Measurements from ENCODE around the gene MSI2. TPM values are rescaled to one million over a fixed set of nuclear protein-coding genes. Genes with fewer than 3 reads are reported as not detected.

MSI2 gene
- polyA plus RNA-seq, 3 donors from 2014 or later: 0.88 to 3.6 (median 2.4) TPM

- Mint-ChIP-seq H3K36me3 (no peaks in the 10 kb centered on the region), H3K27ac (no peak overlapping the region), H3K4me1 (peaks cover 20 to 34% of the 10 kb centered on the region in 2 donors), H3K4me3 (no peak overlapping the region), H3K9me3 (no peaks in the 10 kb centered on the region), H3K27me3 (ENCODE audit: low read depth in 3 of 3) (peaks cover 6 to 9% (median 8%) of the 10 kb centered on the region in 3 donors)
- DNase-seq: no peak
Measured at GRCh38 chr17:57550016-57550415, 293.7 kb downstream of the MSI2 start.

GRCh38 chr17:57550668-57551315 is 294.5 kb downstream of the MSI2 start:
- DNase-seq: no peak
- Mint-ChIP-seq H3K9me3 (no peaks in the 10 kb centered on the region), H3K27me3 (ENCODE audit: low read depth in 3 of 3) (peaks cover 9 to 12% (median 10%) of the 10 kb centered on the region in 3 donors), H3K36me3 (no peaks in the 10 kb centered on the region), H3K4me1 (peaks cover 20 to 34% of the 10 kb centered on the region in 2 donors), H3K4me3 (no peak overlapping the region), H3K27ac (no peak overlapping the region)

GRCh38 chr17:57551321-57552079 is 295.2 kb downstream of the MSI2 start:
- DNase-seq: no peak
- H3K4me1 Mint-ChIP-seq: peaks cover 20 to 34% of the 10 kb centered on the region in 2 donors
- H3K9me3 Mint-ChIP-seq: no peaks in the 10 kb centered on the region
- peaks cover 9 to 14% (median 11%) of the 10 kb centered on the region in 3 donors for H3K27me3 Mint-ChIP-seq (ENCODE audit: low read depth in 3 of 3)
- H3K27ac Mint-ChIP-seq: no peak overlapping the region
- peaks cover 0 to 5% (median 0%) of the 10 kb centered on the region in 3 donors for H3K36me3 Mint-ChIP-seq
- H3K4me3 Mint-ChIP-seq: no peak overlapping the region

- Mint-ChIP-seq H3K27me3 (ENCODE audit: low read depth in 3 of 3) (peaks cover 6 to 15% (median 12%) of the 10 kb centered on the region in 3 donors), H3K27ac (no peak overlapping the region), H3K9me3 (no peaks in the 10 kb centered on the region), H3K4me3 (no peak overlapping the region), H3K36me3 (peaks cover 0 to 8% (median 3%) of the 10 kb centered on the region in 3 donors), H3K4me1 (peaks cover 20 to 32% of the 10 kb centered on the region in 2 donors)
- no peak for DNase-seq
Measured at GRCh38 chr17:57552114-57552624, 295.8 kb downstream of the MSI2 start.

GRCh38 chr17:57553526-57553925 is 297.2 kb downstream of the MSI2 start:
- Mint-ChIP-seq H3K4me1 (peaks cover 18 to 25% of the 10 kb centered on the region in 2 donors), H3K36me3 (peaks cover 0 to 10% (median 8%) of the 10 kb centered on the region in 3 donors), H3K4me3 (peak overlapping the region in 3 of 5 donors; percentile 37 to 62 (median 42)), H3K27ac (peak overlapping the region in 1 of 6 donors; percentile 28), H3K27me3 (ENCODE audit: low read depth in 3 of 3) (peaks cover 4 to 15% (median 12%) of the 10 kb centered on the region in 3 donors), H3K9me3 (no peaks in the 10 kb centered on the region)
- DNase-seq: no peak

GRCh38 chr17:57553991-57554825 is 297.9 kb downstream of the MSI2 start:
- DNase-seq: no peak
- peak overlapping the region in 1 of 6 donors; percentile 15 for H3K27ac Mint-ChIP-seq
- H3K4me3 Mint-ChIP-seq: peak overlapping the region in 1 of 5 donors; percentile 38
- H3K36me3 Mint-ChIP-seq: peaks cover 0 to 12% (median 8%) of the 10 kb centered on the region in 3 donors
- no peaks in the 10 kb centered on the region for H3K9me3 Mint-ChIP-seq
- peaks cover 4 to 15% (median 11%) of the 10 kb centered on the region in 3 donors for H3K27me3 Mint-ChIP-seq (ENCODE audit: low read depth in 3 of 3)
- peaks cover 17 to 28% of the 10 kb centered on the region in 2 donors for H3K4me1 Mint-ChIP-seq

GRCh38 chr17:57554826-57555635 is 298.7 kb downstream of the MSI2 start:
- no peak overlapping the region for H3K27ac Mint-ChIP-seq
- H3K4me1 Mint-ChIP-seq: peaks cover 19 to 35% of the 10 kb centered on the region in 2 donors
- H3K4me3 Mint-ChIP-seq: no peak overlapping the region

GRCh38 chr17:57555636-57556175 is 299.4 kb downstream of the MSI2 start:
- Mint-ChIP-seq H3K4me3 (no peak overlapping the region), H3K36me3 (peaks cover 0 to 12% (median 8%) of the 10 kb centered on the region in 3 donors), H3K4me1 (peaks cover 26 to 42% of the 10 kb centered on the region in 2 donors), H3K27ac (no peak overlapping the region), H3K27me3 (ENCODE audit: low read depth in 3 of 3) (peaks cover 2 to 15% (median 10%) of the 10 kb centered on the region in 3 donors), H3K9me3 (no peaks in the 10 kb centered on the region)
- DNase-seq: no peak

More at GRCh38 chr17:57554826-57555635, 298.7 kb downstream of the MSI2 start:
- DNase-seq: no peak
- no peaks in the 10 kb centered on the region for H3K9me3 Mint-ChIP-seq
- peaks cover 4 to 15% (median 10%) of the 10 kb centered on the region in 3 donors for H3K27me3 Mint-ChIP-seq (ENCODE audit: low read depth in 3 of 3)
- peaks cover 0 to 12% (median 8%) of the 10 kb centered on the region in 3 donors for H3K36me3 Mint-ChIP-seq

GRCh38 chr17:57556320-57556719 is 300.0 kb downstream of the MSI2 start:
- H3K4me3 Mint-ChIP-seq: no peak overlapping the region
- H3K36me3 Mint-ChIP-seq: peaks cover 0 to 12% (median 8%) of the 10 kb centered on the region in 3 donors
- H3K4me1 Mint-ChIP-seq: peaks cover 32 to 48% of the 10 kb centered on the region in 2 donors
- no peak for DNase-seq
- H3K27me3 Mint-ChIP-seq (ENCODE audit: low read depth in 3 of 3): peaks cover 2 to 15% (median 10%) of the 10 kb centered on the region in 3 donors
- H3K9me3 Mint-ChIP-seq: no peaks in the 10 kb centered on the region
- no peak overlapping the region for H3K27ac Mint-ChIP-seq

- no peak for DNase-seq
- no peaks in the 10 kb centered on the region for H3K9me3 Mint-ChIP-seq
- H3K36me3 Mint-ChIP-seq: peaks cover 0 to 12% (median 8%) of the 10 kb centered on the region in 3 donors
- no peak overlapping the region for H3K4me3 Mint-ChIP-seq
- peaks cover 2 to 15% (median 9%) of the 10 kb centered on the region in 3 donors for H3K27me3 Mint-ChIP-seq (ENCODE audit: low read depth in 3 of 3)
- no peak overlapping the region for H3K27ac Mint-ChIP-seq
- H3K4me1 Mint-ChIP-seq: peaks cover 36 to 55% of the 10 kb centered on the region in 2 donors
Measured at GRCh38 chr17:57556977-57557376, 300.7 kb downstream of the MSI2 start.

GRCh38 chr17:57557416-57557815 is 301.1 kb downstream of the MSI2 start:
- Mint-ChIP-seq H3K9me3 (no peaks in the 10 kb centered on the region), H3K36me3 (peaks cover 0 to 12% (median 8%) of the 10 kb centered on the region in 3 donors), H3K27me3 (ENCODE audit: low read depth in 3 of 3) (peaks cover 2 to 15% (median 7%) of the 10 kb centered on the region in 3 donors), H3K4me1 (peaks cover 36 to 58% of the 10 kb centered on the region in 2 donors), H3K27ac (no peak overlapping the region), H3K4me3 (no peak overlapping the region)
- no peak for DNase-seq

All from immature natural killer cell (primary cell).